K562 (cell line): ENCODE measurements around the gene RNF214. TPM values are rescaled to one million over a fixed set of nuclear protein-coding genes. Genes with fewer than 3 reads are reported as not detected.

ENCODE experiments used
- ATAC-seq: fragments of 200-7000 bp; cut with Tn5 transposase; 3 replicates; pipeline ENCODE4 v1.9.1; 2020; ENCODE audit warnings: moderate library complexity
- BruUV-seq: library from RNA; stranded (reverse); fragments of 400-500 nt; replicated peaks from 2 replicates; lab custom pipeline; 2021; lab: Mats Ljungman, UMichigan
- CTCF ChIA-PET: fragments of 300-600 bp; formaldehyde crosslinking; extraction: SDS; loops from one replicate; lab custom pipeline; 2021; ENCODE audit warnings: low intra/inter-chr PET ratio; lab: Yijun Ruan, JAX
- POLR2A ChIA-PET: fragments of 300-600, 350-650 bp; sonication (Branson Sonifier 250); formaldehyde crosslinking; extraction: SDS; loops from one replicate; lab custom pipeline; 2021; ENCODE audit warnings: antibody characterized with exemption, inconsistent platforms; lab: Yijun Ruan, JAX
- DNase-seq, 4 experiments: peaks; one replicate each; pipeline versions ENCODE4 v3.0.0 to v3.0.0-alpha.2; 2011 to 2018; ENCODE audit warnings: low spot score in 3 of 4, mixed read lengths in 3 of 4; ENCODE audit errors: extremely low read depth in 1 of 4
- FAIRE-seq: peaks from 2 replicates; lab custom pipeline; 2011; peaks lifted over from hg19 to GRCh38; lab: Jason Lieb, UNC
- H2AFZ ChIP-seq: 2 replicates; pipeline ENCODE4 v1.6.0; 2011; ENCODE audit warnings: low read depth, low read length, control low read depth, inconsistent platforms
- H3K27ac ChIP-seq: fragments of 200-600 bp; 3 replicates; pipeline ENCODE4 v1.8.0; 2011; ENCODE audit warnings: low read depth, mild to moderate bottlenecking, control low read depth, inconsistent platforms, low read length, moderate library complexity, mixed read lengths; ENCODE audit errors: extremely low read depth
- H3K27me3 ChIP-seq, 2 experiments: fragments of 300-600 bp in 1 of 2; 2 replicates in 1 of 2; 3 replicates in 1 of 2; pipeline versions ENCODE4 v1.6.0 to v1.8.0; 2011; ENCODE audit warnings: inconsistent platforms in 2 of 2, low read length in 2 of 2, mild to moderate bottlenecking in 1 of 2, mixed read lengths in 1 of 2, moderate library complexity in 1 of 2; ENCODE audit not compliant: control insufficient read depth in 2 of 2, insufficient read depth in 2 of 2
- H3K36me3 ChIP-seq: fragments of 300-600 bp; 3 replicates; pipeline ENCODE4 v1.8.0; 2011; ENCODE audit warnings: mild to moderate bottlenecking, low read length, inconsistent platforms; ENCODE audit not compliant: control insufficient read depth, insufficient read depth
- H3K4me1 ChIP-seq, 2 experiments: fragments of 200-600 bp in 1 of 2; replicated peaks in 1 of 2; 2 replicates in 1 of 2; 3 replicates in 1 of 2; pipeline versions ENCODE4 v1.5.1 to v1.8.0; 2011; ENCODE audit warnings: inconsistent platforms in 2 of 2, low read length in 2 of 2, mild to moderate bottlenecking in 1 of 2, mixed read lengths in 1 of 2, moderate library complexity in 1 of 2; ENCODE audit not compliant: control insufficient read depth in 2 of 2, insufficient read depth in 2 of 2
- H3K4me2 ChIP-seq: 2 replicates; pipeline ENCODE4 v1.6.1; 2011; ENCODE audit warnings: low read length, control low read depth, inconsistent platforms, mixed read lengths; ENCODE audit not compliant: insufficient read depth
- H3K4me3 ChIP-seq: fragments of 200-600 bp; sonication (generic), shearing (Covaris generic); 2 replicates; pipeline ENCODE4 v1.5.1; 2016; ENCODE audit warnings: control low read depth, inconsistent platforms
- H3K79me2 ChIP-seq: fragments of 200-600 bp; 3 replicates; pipeline ENCODE4 v1.8.0; 2011; ENCODE audit warnings: low read length, inconsistent platforms; ENCODE audit not compliant: control insufficient read depth, insufficient read depth
- H3K9ac ChIP-seq, 2 experiments: 2 replicates each; pipeline versions ENCODE4 v1.6.0 to v1.6.1; 2011; ENCODE audit warnings: low read depth in 2 of 2, low read length in 2 of 2, control low read depth in 1 of 2, inconsistent platforms in 1 of 2, mild to moderate bottlenecking in 1 of 2, mixed read lengths in 1 of 2; ENCODE audit not compliant: insufficient read depth in 1 of 2
- H3K9me1 ChIP-seq: one replicate; pipeline ENCODE4 v1.6.0; 2011; ENCODE audit warnings: inconsistent platforms, mild to moderate bottlenecking, low read length, moderate library complexity; ENCODE audit not compliant: control insufficient read depth, insufficient read depth
- H3K9me3 ChIP-seq: replicated peaks from 2 replicates; pipeline ENCODE4 v1.5.1; 2011; ENCODE audit warnings: low read depth, low read length, inconsistent platforms; ENCODE audit not compliant: control insufficient read depth, insufficient read depth
- H4K20me1 ChIP-seq: replicated peaks from 2 replicates; pipeline ENCODE4 v1.6.1; 2011; ENCODE audit warnings: low read length, inconsistent platforms, mixed read lengths; ENCODE audit not compliant: control insufficient read depth, insufficient read depth
- POLR2A ChIP-seq: fragments of 450-650 bp; conservative IDR thresholded peaks from 2 replicates; pipeline ENCODE4 v1.6.1; 2016
- WGBS: fragments of 100-300 bp; shearing (Covaris generic); methylation state at CpG from one replicate; pipeline ENCODE4 v1.1.6; 2016; ENCODE audit warnings: low coverage, mixed read lengths; ENCODE audit not compliant: insufficient coverage; ENCODE audit errors: missing lambda C conversion rate; 5-methylcytosine and 5-hydroxymethylcytosine counted together
- in situ Hi-C: fragments of 300-500 bp; cut with MboI; formaldehyde crosslinking; loops from 4 replicates; pipeline ENCODE4 v1.15.0; 2018; ENCODE audit warnings: inconsistent platforms, mixed read lengths
- intact Hi-C: fragments of 100-400 bp; cut with micrococcal nuclease; formaldehyde crosslinking; loops from 2 replicates; pipeline ENCODE4 v1.14.2; 2022
- polyA plus RNA-seq, 8 experiments: library from polyadenylated mRNA; depleted of rRNA in 4 of 8; stranded (reverse) in 5 of 8; unstranded in 3 of 8; fragments of >200 nt; fragmentation: Nextera tagmentation in 2 of 8; fragmentation: Illumina TruSeq in 1 of 8; extraction: Ambion mirVana in 2 of 8; extraction: Trizol in 1 of 8; gene quantifications; 2 replicates each; pipeline versions ENCODE4 v1.2.1 to v1.2.3, GENCODE V29; 2011 to 2014; ENCODE audit warnings: inconsistent platforms in 1 of 8, missing spikeins in 1 of 8
- total RNA-seq, 7 experiments: library from RNA; depleted of rRNA in 6 of 7; stranded (reverse); fragments of >200 nt in 6 of 7; fragmentation: Illumina TruSeq in 2 of 7; extraction: Trizol in 2 of 7; gene quantifications; 2 replicates each; pipeline versions ENCODE4 v1.2.1 to v1.2.3, GENCODE V29; 2011 to 2021; ENCODE audit warnings: low replicate concordance in 1 of 7
- TF ChIP-seq, protein P1 (sequence below): fragments of 250-450 bp; sonication (Bioruptor Pico); IDR thresholded peaks from 2 replicates; pipeline ENCODE4 v1.9.0; 2021; ENCODE audit warnings: mild to moderate bottlenecking, inconsistent platforms

Gene RNF214
- total and polyA plus RNA-seq, 9 of the 15 experiments (the other 6 are each of a cell fraction or from before 2014, with no cell fraction given) = 6.6 to 24.8 (median 11.9) TPM

DNA sequence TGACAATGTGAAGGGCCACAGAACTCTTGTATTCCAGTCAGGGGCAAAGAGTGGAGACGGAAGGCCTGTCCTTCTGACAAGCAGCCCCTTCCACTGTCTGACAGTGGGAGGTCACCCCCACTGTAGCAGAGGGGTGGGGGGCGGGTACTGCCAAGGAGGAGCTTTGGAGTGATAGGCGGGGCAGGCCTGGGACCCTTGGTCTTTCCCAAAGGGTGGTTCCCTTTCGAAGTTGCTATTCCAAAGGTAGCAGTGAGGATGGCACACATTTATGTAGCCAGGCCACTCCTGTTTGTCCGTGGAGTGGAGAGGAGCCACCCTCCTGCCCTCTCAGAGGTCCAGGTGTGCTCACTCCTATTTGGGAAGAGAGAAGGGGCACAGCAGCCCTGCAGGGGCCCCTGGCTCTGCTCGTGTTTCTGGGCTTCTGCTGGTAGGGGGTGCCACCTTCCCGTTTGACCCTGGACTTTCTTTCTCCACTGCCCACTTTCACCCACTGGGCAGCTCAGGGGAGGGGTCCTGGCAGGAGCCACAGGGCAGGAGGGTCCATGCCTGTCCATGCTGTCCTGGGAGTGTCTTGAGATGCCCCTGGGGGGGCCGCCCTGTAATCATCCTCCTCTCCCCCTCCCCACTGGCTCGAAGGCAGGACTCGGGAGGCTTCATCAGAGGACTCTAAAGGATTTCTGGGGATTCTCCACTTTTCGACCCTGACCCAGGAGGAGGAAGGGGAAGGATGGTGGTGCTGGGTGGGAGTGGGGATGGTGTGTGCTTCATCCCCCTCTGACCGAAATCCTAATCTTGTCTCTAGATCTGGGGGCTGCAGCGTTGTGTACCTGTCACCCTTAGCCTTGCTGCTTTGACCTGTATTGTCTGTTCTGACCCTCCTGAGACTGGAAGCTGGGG is 32.3 kb upstream of the RNF214 start:
- Histone ChIP-seq H3K4me3 (no peak overlapping the region), H3K4me2 (no peak overlapping the region), H3K27me3 (no peaks in the 10 kb centered on the region), H2AFZ (no peak overlapping the region), H3K9me3 (no peaks in the 10 kb centered on the region), H3K79me2 (no peaks in the 10 kb centered on the region), H3K27ac (no peak overlapping the region), H3K9me1 (no peaks in the 10 kb centered on the region), H3K9ac (peak overlapping the region in 1 of 2 experiments; percentile 56; a peak in 2 of 4 replicates), H4K20me1 (no peaks in the 10 kb centered on the region; the same call in none of the 2 replicates), H3K4me1 (peaks cover 0 to 32% of the 10 kb centered on the region in 2 experiments; a peak in 3 of 5 replicates), H3K36me3 (peaks cover 9% of the 10 kb centered on the region; the same call in 2 of the 3 replicates)
- CTCF ChIA-PET = no interaction called here
- in situ Hi-C loops = no loop called here
- 41% methylated on average over 8 of the region's 13 CpGs for WGBS
- DNase-seq = no peak
- intact Hi-C loops = no loop called here
- TF ChIP-seq, protein P1, sequence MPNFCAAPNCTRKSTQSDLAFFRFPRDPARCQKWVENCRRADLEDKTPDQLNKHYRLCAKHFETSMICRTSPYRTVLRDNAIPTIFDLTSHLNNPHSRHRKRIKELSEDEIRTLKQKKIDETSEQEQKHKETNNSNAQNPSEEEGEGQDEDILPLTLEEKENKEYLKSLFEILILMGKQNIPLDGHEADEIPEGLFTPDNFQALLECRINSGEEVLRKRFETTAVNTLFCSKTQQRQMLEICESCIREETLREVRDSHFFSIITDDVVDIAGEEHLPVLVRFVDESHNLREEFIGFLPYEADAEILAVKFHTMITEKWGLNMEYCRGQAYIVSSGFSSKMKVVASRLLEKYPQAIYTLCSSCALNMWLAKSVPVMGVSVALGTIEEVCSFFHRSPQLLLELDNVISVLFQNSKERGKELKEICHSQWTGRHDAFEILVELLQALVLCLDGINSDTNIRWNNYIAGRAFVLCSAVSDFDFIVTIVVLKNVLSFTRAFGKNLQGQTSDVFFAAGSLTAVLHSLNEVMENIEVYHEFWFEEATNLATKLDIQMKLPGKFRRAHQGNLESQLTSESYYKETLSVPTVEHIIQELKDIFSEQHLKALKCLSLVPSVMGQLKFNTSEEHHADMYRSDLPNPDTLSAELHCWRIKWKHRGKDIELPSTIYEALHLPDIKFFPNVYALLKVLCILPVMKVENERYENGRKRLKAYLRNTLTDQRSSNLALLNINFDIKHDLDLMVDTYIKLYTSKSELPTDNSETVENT = no peak
- no peak for TF ChIP-seq POLR2A
- no peak for ATAC-seq
- POLR2A ChIA-PET = no interaction called here
- FAIRE-seq = no peak
- BruUV-seq = no TSS peak
